K562 (cell line): ENCODE data around the gene FAM204A. TPM values are rescaled to one million over a fixed set of nuclear protein-coding genes. Genes with fewer than 3 reads are reported as not detected.

ENCODE experiments used
- ATAC-seq: fragments of 200-7000 bp; cut with Tn5 transposase; 3 replicates; pipeline ENCODE4 v1.9.1; 2020; ENCODE audit warnings: moderate library complexity
- BruUV-seq: library from RNA; stranded (reverse); fragments of 400-500 nt; replicated peaks from 2 replicates; lab custom pipeline; 2021; lab: Mats Ljungman, UMichigan
- CTCF ChIA-PET: fragments of 300-600 bp; formaldehyde crosslinking; extraction: SDS; loops from one replicate; lab custom pipeline; 2021; ENCODE audit warnings: low intra/inter-chr PET ratio; lab: Yijun Ruan, JAX
- POLR2A ChIA-PET: fragments of 300-600, 350-650 bp; sonication (Branson Sonifier 250); formaldehyde crosslinking; extraction: SDS; loops from one replicate; lab custom pipeline; 2021; ENCODE audit warnings: antibody characterized with exemption, inconsistent platforms; lab: Yijun Ruan, JAX
- DNase-seq, 4 experiments: peaks; one replicate each; pipeline versions ENCODE4 v3.0.0 to v3.0.0-alpha.2; 2011 to 2018; ENCODE audit warnings: low spot score in 3 of 4, mixed read lengths in 3 of 4; ENCODE audit errors: extremely low read depth in 1 of 4
- FAIRE-seq: peaks from 2 replicates; lab custom pipeline; 2011; peaks lifted over from hg19 to GRCh38; lab: Jason Lieb, UNC
- H2AFZ ChIP-seq: 2 replicates; pipeline ENCODE4 v1.6.0; 2011; ENCODE audit warnings: low read depth, low read length, control low read depth, inconsistent platforms
- H3K27ac ChIP-seq: fragments of 200-600 bp; 3 replicates; pipeline ENCODE4 v1.8.0; 2011; ENCODE audit warnings: low read depth, mild to moderate bottlenecking, control low read depth, inconsistent platforms, low read length, moderate library complexity, mixed read lengths; ENCODE audit errors: extremely low read depth
- H3K27me3 ChIP-seq, 2 experiments: fragments of 300-600 bp in 1 of 2; 2 replicates in 1 of 2; 3 replicates in 1 of 2; pipeline versions ENCODE4 v1.6.0 to v1.8.0; 2011; ENCODE audit warnings: inconsistent platforms in 2 of 2, low read length in 2 of 2, mild to moderate bottlenecking in 1 of 2, mixed read lengths in 1 of 2, moderate library complexity in 1 of 2; ENCODE audit not compliant: control insufficient read depth in 2 of 2, insufficient read depth in 2 of 2
- H3K36me3 ChIP-seq: fragments of 300-600 bp; 3 replicates; pipeline ENCODE4 v1.8.0; 2011; ENCODE audit warnings: mild to moderate bottlenecking, low read length, inconsistent platforms; ENCODE audit not compliant: control insufficient read depth, insufficient read depth
- H3K4me1 ChIP-seq, 2 experiments: fragments of 200-600 bp in 1 of 2; replicated peaks in 1 of 2; 2 replicates in 1 of 2; 3 replicates in 1 of 2; pipeline versions ENCODE4 v1.5.1 to v1.8.0; 2011; ENCODE audit warnings: inconsistent platforms in 2 of 2, low read length in 2 of 2, mild to moderate bottlenecking in 1 of 2, mixed read lengths in 1 of 2, moderate library complexity in 1 of 2; ENCODE audit not compliant: control insufficient read depth in 2 of 2, insufficient read depth in 2 of 2
- H3K4me2 ChIP-seq: 2 replicates; pipeline ENCODE4 v1.6.1; 2011; ENCODE audit warnings: low read length, control low read depth, inconsistent platforms, mixed read lengths; ENCODE audit not compliant: insufficient read depth
- H3K4me3 ChIP-seq: fragments of 200-600 bp; sonication (generic), shearing (Covaris generic); 2 replicates; pipeline ENCODE4 v1.5.1; 2016; ENCODE audit warnings: control low read depth, inconsistent platforms
- H3K79me2 ChIP-seq: fragments of 200-600 bp; 3 replicates; pipeline ENCODE4 v1.8.0; 2011; ENCODE audit warnings: low read length, inconsistent platforms; ENCODE audit not compliant: control insufficient read depth, insufficient read depth
- H3K9ac ChIP-seq, 2 experiments: 2 replicates each; pipeline versions ENCODE4 v1.6.0 to v1.6.1; 2011; ENCODE audit warnings: low read depth in 2 of 2, low read length in 2 of 2, control low read depth in 1 of 2, inconsistent platforms in 1 of 2, mild to moderate bottlenecking in 1 of 2, mixed read lengths in 1 of 2; ENCODE audit not compliant: insufficient read depth in 1 of 2
- H3K9me1 ChIP-seq: one replicate; pipeline ENCODE4 v1.6.0; 2011; ENCODE audit warnings: inconsistent platforms, mild to moderate bottlenecking, low read length, moderate library complexity; ENCODE audit not compliant: control insufficient read depth, insufficient read depth
- H3K9me3 ChIP-seq: replicated peaks from 2 replicates; pipeline ENCODE4 v1.5.1; 2011; ENCODE audit warnings: low read depth, low read length, inconsistent platforms; ENCODE audit not compliant: control insufficient read depth, insufficient read depth
- H4K20me1 ChIP-seq: replicated peaks from 2 replicates; pipeline ENCODE4 v1.6.1; 2011; ENCODE audit warnings: low read length, inconsistent platforms, mixed read lengths; ENCODE audit not compliant: control insufficient read depth, insufficient read depth
- CTCF ChIP-seq, 3 experiments: IDR thresholded peaks in 2 of 3; conservative IDR thresholded peaks in 1 of 3; 2 replicates each; pipeline ENCODE4 v1.5.1; 2011 to 2012; ENCODE audit warnings: low read length in 3 of 3, mild to moderate bottlenecking in 3 of 3, control low read depth in 2 of 3, improper control_type of control experiment in 1 of 3, inconsistent platforms in 1 of 3, low read depth in 1 of 3, mixed read lengths in 1 of 3, moderate library complexity in 1 of 3; ENCODE audit not compliant: insufficient read depth in 2 of 3
- ETV1 ChIP-seq: fragments of 450-650 bp; conservative IDR thresholded peaks from 2 replicates; pipeline ENCODE4 v1.6.1; 2016; ENCODE audit warnings: missing genetic modification characterization, control low read depth, low read depth, missing compliant biosample characterization
- JUND ChIP-seq, 2 experiments: IDR thresholded peaks; 2 replicates in 1 of 2; 3 replicates in 1 of 2; pipeline ENCODE4 v1.6.1; 2011; ENCODE audit warnings: borderline replicate concordance in 2 of 2, low read depth in 2 of 2, low read length in 2 of 2, improper control_type of control experiment in 1 of 2, missing biosample characterization in 1 of 2, missing genetic modification characterization in 1 of 2, missing genetic modification reagents in 1 of 2
- KLF16 ChIP-seq: IDR thresholded peaks from 2 replicates; pipeline ENCODE4 v1.6.1; 2016; ENCODE audit warnings: antibody characterized with exemption
- NCOA4 ChIP-seq: fragments of 450-650 bp; IDR thresholded peaks from 2 replicates; pipeline ENCODE4 v1.6.1; 2018; ENCODE audit warnings: mild to moderate bottlenecking; ENCODE audit not compliant: partially characterized antibody
- SPI1 ChIP-seq: IDR thresholded peaks from 2 replicates; pipeline ENCODE4 v1.6.1; 2011; ENCODE audit warnings: low read depth, low read length, control low read depth, borderline replicate concordance
- ZNF212 ChIP-seq: fragments of 450-650 bp; formaldehyde crosslinking; IDR thresholded peaks from 2 replicates; pipeline ENCODE4 v1.4.0; 2020; ENCODE audit warnings: mild to moderate bottlenecking
- WGBS: fragments of 100-300 bp; shearing (Covaris generic); methylation state at CpG from one replicate; pipeline ENCODE4 v1.1.6; 2016; ENCODE audit warnings: low coverage, mixed read lengths; ENCODE audit not compliant: insufficient coverage; ENCODE audit errors: missing lambda C conversion rate; 5-methylcytosine and 5-hydroxymethylcytosine counted together
- in situ Hi-C: fragments of 300-500 bp; cut with MboI; formaldehyde crosslinking; loops from 4 replicates; pipeline ENCODE4 v1.15.0; 2018; ENCODE audit warnings: inconsistent platforms, mixed read lengths
- intact Hi-C: fragments of 100-400 bp; cut with micrococcal nuclease; formaldehyde crosslinking; loops from 2 replicates; pipeline ENCODE4 v1.14.2; 2022
- polyA plus RNA-seq, 8 experiments: library from polyadenylated mRNA; depleted of rRNA in 4 of 8; stranded (reverse) in 5 of 8; unstranded in 3 of 8; fragments of >200 nt; fragmentation: Nextera tagmentation in 2 of 8; fragmentation: Illumina TruSeq in 1 of 8; extraction: Ambion mirVana in 2 of 8; extraction: Trizol in 1 of 8; gene quantifications; 2 replicates each; pipeline versions ENCODE4 v1.2.1 to v1.2.3, GENCODE V29; 2011 to 2014; ENCODE audit warnings: inconsistent platforms in 1 of 8, missing spikeins in 1 of 8
- total RNA-seq, 7 experiments: library from RNA; depleted of rRNA in 6 of 7; stranded (reverse); fragments of >200 nt in 6 of 7; fragmentation: Illumina TruSeq in 2 of 7; extraction: Trizol in 2 of 7; gene quantifications; 2 replicates each; pipeline versions ENCODE4 v1.2.1 to v1.2.3, GENCODE V29; 2011 to 2021; ENCODE audit warnings: low replicate concordance in 1 of 7
- TF ChIP-seq, protein P1 (sequence below), 2 experiments: fragments of 450-650 bp; formaldehyde crosslinking in 1 of 2; IDR thresholded peaks; 2 replicates each; pipeline versions ENCODE4 v1.4.0 to v1.6.1; 2014 to 2020; ENCODE audit warnings: mild to moderate bottlenecking in 2 of 2, borderline replicate concordance in 1 of 2, low read depth in 1 of 2

The FAM204A gene
- total and polyA plus RNA-seq, 9 of the 15 experiments (the other 6 are each of a cell fraction or from before 2014, with no cell fraction given) = 29.0 to 64.5 (median 44.9) TPM

GRCh38 chr10:118259288-118259906, 82.7 kb downstream of the FAM204A start:
- no peaks in the 10 kb centered on the region for H3K9me3 ChIP-seq
- CTCF ChIA-PET = interaction anchor here (0.6 to 1.1 kb wide), 3 partner anchors 214 to 1043 kb away, joined by 3 to 4 read pairs (median 4); no protein-coding TSS in a partner anchor
- no peaks in the 10 kb centered on the region for H3K4me1 ChIP-seq
- H3K27ac ChIP-seq = no peak overlapping the region
- 0% methylated on average over 4 of the region's 4 CpGs for WGBS
- H3K79me2 ChIP-seq = no peaks in the 10 kb centered on the region
- ATAC-seq (peak; percentile 90), DNase-seq (peak; percentile 44 to 56 (median 54)), FAIRE-seq (peak; percentile 86)
- no peak overlapping the region for H3K9ac ChIP-seq
- POLR2A ChIA-PET = no interaction called here
- no peaks in the 10 kb centered on the region for H3K9me1 ChIP-seq
- H3K27me3 ChIP-seq = peaks cover 0 to 3% of the 10 kb centered on the region in 2 experiments; a peak in 3 of 5 replicates
- H3K36me3 ChIP-seq = no peaks in the 10 kb centered on the region
- no peak overlapping the region for H2AFZ ChIP-seq
- BruUV-seq = no TSS peak
- no peak overlapping the region for H3K4me3 ChIP-seq
- in situ Hi-C loops (no loop called here), intact Hi-C loops (no loop called here)
- no peaks in the 10 kb centered on the region for H4K20me1 ChIP-seq
- H3K4me2 ChIP-seq = no peak overlapping the region
- TF ChIP-seq JUND (IDR thresholded peaks at IDR 0.05; ENCODE audit: borderline replicate concordance, low read depth, low read length) (0 out of 2 replicates have a peak, but pooled peaks have one; percentile 7), JUND (tag; IDR thresholded peaks at IDR 0.05; ENCODE audit: borderline replicate concordance, low read depth, low read length) (no peak), NCOA4 (no peak), KLF16 (0 out of 2 replicates have a peak, but pooled peaks have one; percentile 20), SPI1 (peak; percentile 66), CTCF (IDR thresholded peaks at IDR 0.05 in 2 of 3, conservative IDR thresholded peaks at IDR 0.05 in 1 of 3; ENCODE audit: insufficient read depth in 2 of 3, low read depth in 1 of 3, low read length in 3 of 3) (peak; percentile 72 to 75 (median 74)), ZNF212 (CRISPR knock-in tag) (no peak), ETV1 (tag) (0 out of 2 replicates have a peak, but pooled peaks have one; percentile 33)
- TF ChIP-seq, protein P1, sequence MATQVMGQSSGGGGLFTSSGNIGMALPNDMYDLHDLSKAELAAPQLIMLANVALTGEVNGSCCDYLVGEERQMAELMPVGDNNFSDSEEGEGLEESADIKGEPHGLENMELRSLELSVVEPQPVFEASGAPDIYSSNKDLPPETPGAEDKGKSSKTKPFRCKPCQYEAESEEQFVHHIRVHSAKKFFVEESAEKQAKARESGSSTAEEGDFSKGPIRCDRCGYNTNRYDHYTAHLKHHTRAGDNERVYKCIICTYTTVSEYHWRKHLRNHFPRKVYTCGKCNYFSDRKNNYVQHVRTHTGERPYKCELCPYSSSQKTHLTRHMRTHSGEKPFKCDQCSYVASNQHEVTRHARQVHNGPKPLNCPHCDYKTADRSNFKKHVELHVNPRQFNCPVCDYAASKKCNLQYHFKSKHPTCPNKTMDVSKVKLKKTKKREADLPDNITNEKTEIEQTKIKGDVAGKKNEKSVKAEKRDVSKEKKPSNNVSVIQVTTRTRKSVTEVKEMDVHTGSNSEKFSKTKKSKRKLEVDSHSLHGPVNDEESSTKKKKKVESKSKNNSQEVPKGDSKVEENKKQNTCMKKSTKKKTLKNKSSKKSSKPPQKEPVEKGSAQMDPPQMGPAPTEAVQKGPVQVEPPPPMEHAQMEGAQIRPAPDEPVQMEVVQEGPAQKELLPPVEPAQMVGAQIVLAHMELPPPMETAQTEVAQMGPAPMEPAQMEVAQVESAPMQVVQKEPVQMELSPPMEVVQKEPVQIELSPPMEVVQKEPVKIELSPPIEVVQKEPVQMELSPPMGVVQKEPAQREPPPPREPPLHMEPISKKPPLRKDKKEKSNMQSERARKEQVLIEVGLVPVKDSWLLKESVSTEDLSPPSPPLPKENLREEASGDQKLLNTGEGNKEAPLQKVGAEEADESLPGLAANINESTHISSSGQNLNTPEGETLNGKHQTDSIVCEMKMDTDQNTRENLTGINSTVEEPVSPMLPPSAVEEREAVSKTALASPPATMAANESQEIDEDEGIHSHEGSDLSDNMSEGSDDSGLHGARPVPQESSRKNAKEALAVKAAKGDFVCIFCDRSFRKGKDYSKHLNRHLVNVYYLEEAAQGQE (IDR thresholded peaks at IDR 0.05; ENCODE audit: borderline replicate concordance) = peak; percentile 38; the same call in 1 of the 2 replicates
- TF ChIP-seq, protein P1 (CRISPR knock-in tag; IDR thresholded peaks at IDR 0.05; ENCODE audit: low read depth) = no peak
